Astrocyte (in vitro differentiated cells and primary cell): ENCODE data around the gene PPP2R2D. TPM values are rescaled to one million over a fixed set of nuclear protein-coding genes. Genes with fewer than 3 reads are reported as not detected.
A peak's percentile ranks its signal among the peaks of the same experiment; 100 is the strongest.

Experiments
- DNase-seq: peaks from one replicate; pipeline ENCODE4 v3.0.0-alpha.2; 2010; ENCODE audit warnings: low read depth
- FAIRE-seq: peaks from 2 replicates; lab custom pipeline; 2011; peaks lifted over from hg19 to GRCh38; lab: Jason Lieb, UNC
- H2AFZ ChIP-seq: 2 replicates; pipeline ENCODE4 v1.6.0; 2012; ENCODE audit warnings: low read depth, low read length, inconsistent platforms
- H3K27ac ChIP-seq: 2 replicates; pipeline ENCODE4 v1.5.1; 2011; ENCODE audit warnings: low read depth, low read length, inconsistent platforms
- H3K27me3 ChIP-seq: 2 replicates; pipeline ENCODE4 v1.6.0; 2011; ENCODE audit warnings: low read length, inconsistent platforms; ENCODE audit not compliant: insufficient read depth
- H3K36me3 ChIP-seq: 2 replicates; pipeline ENCODE4 v1.5.1; 2011; ENCODE audit warnings: low read length, inconsistent platforms; ENCODE audit not compliant: insufficient read depth
- H3K4me1 ChIP-seq: 2 replicates; pipeline ENCODE4 v1.5.1; 2011; ENCODE audit warnings: low read length, inconsistent platforms; ENCODE audit not compliant: insufficient read depth
- H3K4me2 ChIP-seq: 2 replicates; pipeline ENCODE4 v1.6.0; 2012; ENCODE audit warnings: low read length, inconsistent platforms
- H3K4me3 ChIP-seq: 2 replicates; pipeline ENCODE4 v1.5.1; 2011; ENCODE audit warnings: low read depth, mild to moderate bottlenecking, low read length, inconsistent platforms; ENCODE audit not compliant: insufficient read depth
- H3K79me2 ChIP-seq: 2 replicates; pipeline ENCODE4 v1.6.0; 2012; ENCODE audit warnings: mild to moderate bottlenecking, low read length, inconsistent platforms; ENCODE audit not compliant: insufficient read depth
- H3K9ac ChIP-seq: 2 replicates; pipeline ENCODE4 v1.6.0; 2012; ENCODE audit warnings: mild to moderate bottlenecking, low read length, inconsistent platforms
- H3K9me3 ChIP-seq: 2 replicates; pipeline ENCODE4 v1.5.1; 2012; ENCODE audit warnings: low read depth, mild to moderate bottlenecking, low read length, inconsistent platforms; ENCODE audit not compliant: insufficient read depth
- H4K20me1 ChIP-seq: 2 replicates; pipeline ENCODE4 v1.6.0; 2012; ENCODE audit warnings: low read length, inconsistent platforms; ENCODE audit not compliant: insufficient read depth
- H3K27ac Mint-ChIP-seq: one replicate; pipeline ENCODE4 v1.8.0; 2021; ENCODE audit warnings: mild to moderate bottlenecking, mixed read lengths; ENCODE audit not compliant: unreplicated experiment
- H3K27me3 Mint-ChIP-seq: one replicate; pipeline ENCODE4 v1.8.0; 2021; ENCODE audit warnings: low read depth, mixed read lengths; ENCODE audit not compliant: unreplicated experiment
- H3K36me3 Mint-ChIP-seq: one replicate; pipeline ENCODE4 v1.8.0; 2021; ENCODE audit warnings: low read depth, mixed read lengths; ENCODE audit not compliant: unreplicated experiment
- H3K4me1 Mint-ChIP-seq: one replicate; pipeline ENCODE4 v1.8.0; 2021; ENCODE audit warnings: low read depth, mixed read lengths; ENCODE audit not compliant: unreplicated experiment
- H3K4me3 Mint-ChIP-seq: one replicate; pipeline ENCODE4 v1.8.0; 2021; ENCODE audit warnings: mild to moderate bottlenecking, moderate library complexity, mixed read lengths; ENCODE audit not compliant: unreplicated experiment
- H3K9me3 Mint-ChIP-seq: one replicate; pipeline ENCODE4 v1.8.0; 2021; ENCODE audit warnings: mild to moderate bottlenecking, mixed read lengths; ENCODE audit not compliant: unreplicated experiment
- CTCF ChIP-seq: IDR thresholded peaks from 2 replicates; pipeline ENCODE4 v1.5.1; 2011; ENCODE audit warnings: low read depth, mild to moderate bottlenecking, inconsistent platforms, low read length, moderate library complexity; ENCODE audit not compliant: insufficient read depth
- EZH2 ChIP-seq: IDR thresholded peaks from 2 replicates; pipeline ENCODE4 v1.6.1; 2012; ENCODE audit warnings: mild to moderate bottlenecking, low read length, inconsistent platforms; ENCODE audit not compliant: insufficient read depth
- total RNA-seq: library from RNA; stranded (reverse); gene quantifications from 2 replicates; pipeline ENCODE4 v1.2.1, GENCODE V29; 2021

The PPP2R2D gene
- total RNA-seq, 1 donor from 2014 or later = 32.5 TPM

GRCh38 chr10:131964298-131964697, 63.5 kb downstream of the PPP2R2D start:
- Histone ChIP-seq H3K27ac (no peak overlapping the region), H3K9ac (no peak overlapping the region), H4K20me1 (peaks cover 4% of the 10 kb centered on the region), H3K4me3 (no peak overlapping the region), H3K36me3 (peaks cover 11% of the 10 kb centered on the region), H3K4me2 (no peak overlapping the region), H3K4me1 (no peaks in the 10 kb centered on the region), H3K9me3 (no peaks in the 10 kb centered on the region), H3K27me3 (no peaks in the 10 kb centered on the region), H2AFZ (no peak overlapping the region), H3K79me2 (no peaks in the 10 kb centered on the region)
- TF ChIP-seq EZH2 (no peak), CTCF (no peak)
- Mint-ChIP-seq H3K4me1 (peaks cover 2% of the 10 kb centered on the region), H3K27me3 (no peaks in the 10 kb centered on the region), H3K9me3 (no peaks in the 10 kb centered on the region), H3K4me3 (no peak overlapping the region), H3K27ac (no peak overlapping the region), H3K36me3 (peaks cover 9% of the 10 kb centered on the region)
- no peak for DNase-seq
- no peak for FAIRE-seq

GRCh38 chr10:131968949-131969348, 68.1 kb downstream of the PPP2R2D start:
- TF ChIP-seq EZH2 = no peak
- TF ChIP-seq CTCF = no peak
- H3K27ac Mint-ChIP-seq = no peak overlapping the region
- H3K4me1 Mint-ChIP-seq = peaks cover 5% of the 10 kb centered on the region
- H3K36me3 Mint-ChIP-seq = peaks cover 28% of the 10 kb centered on the region
- H3K9me3 ChIP-seq = no peaks in the 10 kb centered on the region
- no peak overlapping the region for H3K9ac ChIP-seq
- no peaks in the 10 kb centered on the region for H3K9me3 Mint-ChIP-seq
- peaks cover 15% of the 10 kb centered on the region for H3K79me2 ChIP-seq
- no peak overlapping the region for H3K4me2 ChIP-seq
- H3K27me3 ChIP-seq = no peaks in the 10 kb centered on the region
- no peak overlapping the region for H2AFZ ChIP-seq
- H4K20me1 ChIP-seq = peaks cover 28% of the 10 kb centered on the region
- no peak overlapping the region for H3K4me3 ChIP-seq
- H3K27me3 Mint-ChIP-seq = no peaks in the 10 kb centered on the region
- no peaks in the 10 kb centered on the region for H3K4me1 ChIP-seq
- FAIRE-seq = no peak
- H3K4me3 Mint-ChIP-seq = no peak overlapping the region
- no peak overlapping the region for H3K27ac ChIP-seq
- DNase-seq = no peak
- peaks cover 10% of the 10 kb centered on the region for H3K36me3 ChIP-seq

GRCh38 chr10:131970946-131971345, 70.1 kb downstream of the PPP2R2D start:
- H3K36me3 ChIP-seq = peaks cover 8% of the 10 kb centered on the region
- peak overlapping the region; percentile 31 for H3K27ac Mint-ChIP-seq
- no peak overlapping the region for H2AFZ ChIP-seq
- H3K9ac ChIP-seq = no peak overlapping the region
- no peak for TF ChIP-seq CTCF
- H3K9me3 ChIP-seq = no peaks in the 10 kb centered on the region
- H3K4me3 Mint-ChIP-seq = no peak overlapping the region
- no peak overlapping the region for H3K4me3 ChIP-seq
- DNase-seq = no peak
- H3K9me3 Mint-ChIP-seq = no peaks in the 10 kb centered on the region
- no peak for FAIRE-seq
- H3K4me1 Mint-ChIP-seq = peaks cover 3% of the 10 kb centered on the region
- no peaks in the 10 kb centered on the region for H3K27me3 ChIP-seq
- peaks cover 34% of the 10 kb centered on the region for H3K36me3 Mint-ChIP-seq
- H3K27ac ChIP-seq = no peak overlapping the region
- no peaks in the 10 kb centered on the region for H3K27me3 Mint-ChIP-seq
- H3K79me2 ChIP-seq = peaks cover 32% of the 10 kb centered on the region
- no peaks in the 10 kb centered on the region for H3K4me1 ChIP-seq
- H4K20me1 ChIP-seq = peaks cover 48% of the 10 kb centered on the region
- no peak overlapping the region for H3K4me2 ChIP-seq
